ENCODE data around the gene ATP1A2.

Gene ATP1A2

GRCh38 chr1:160136926-160137200 is 21.3 kb downstream of the ATP1A2 start:
- Histone ChIP-seq H3K9me3 (ENCODE audit: control insufficient read depth, insufficient read depth, low read depth, low read length) (no peaks in the 10 kb centered on the region), H3K27ac (ENCODE audit: extremely low read depth, low read depth, low read length) (no peak overlapping the region), H3K4me1 (ENCODE audit: control insufficient read depth, insufficient read depth, low read length) (no peaks in the 10 kb centered on the region), H3K36me3 (ENCODE audit: control insufficient read depth in 2 of 2, insufficient read depth in 1 of 2, low read length in 2 of 2) (no peaks in the 10 kb centered on the region), H3K4me3 (ENCODE audit: low read depth, low read length) (no peak overlapping the region)
- CTCF ChIA-PET, result interaction anchor here (0.5 to 0.6 kb wide), 2 partner anchors 29 to 55 kb away, joined by 3 read pairs; no protein-coding TSS in a partner anchor
- POLR2A ChIA-PET, result no interaction called here
- TF ChIP-seq ZNF585B (tag by site-specific recombination; IDR thresholded peaks at IDR 0.05) (no peak), ZNF423 (tag by site-specific recombination; IDR thresholded peaks at IDR 0.05) (no peak), ZBTB17 (tag by site-specific recombination; IDR thresholded peaks at IDR 0.05) (no peak), ZNF362 (tag by site-specific recombination; IDR thresholded peaks at IDR 0.05) (no peak), ZNF639 (tag by site-specific recombination; IDR thresholded peaks at IDR 0.05) (no peak), ZNF157 (tag by site-specific recombination; IDR thresholded peaks at IDR 0.05) (no peak), ZEB2 (tag by site-specific recombination; IDR thresholded peaks at IDR 0.05) (no peak), SCRT2 (tag by site-specific recombination; IDR thresholded peaks at IDR 0.05) (no peak)

GRCh38 chr1:160137216-160137862 is 21.8 kb downstream of the ATP1A2 start:
- ChIA-PET POLR2A (no interaction called here), CTCF (interaction anchor here (0.6 to 0.9 kb wide), 3 partner anchors 12 to 797 kb away, joined by 3 to 4 read pairs (median 3); no protein-coding TSS in a partner anchor)
- H3K27ac ChIP-seq (ENCODE audit: extremely low read depth, low read depth, low read length), result no peak overlapping the region
- no peak for TF ChIP-seq ZNF266 (tag by site-specific recombination; IDR thresholded peaks at IDR 0.05; ENCODE audit: low read depth)
- TF ChIP-seq ZNF221 (tag by site-specific recombination; IDR thresholded peaks at IDR 0.05; ENCODE audit: borderline replicate concordance), result no peak
- no peak for TF ChIP-seq EGR2 (tag by site-specific recombination; IDR thresholded peaks at IDR 0.05; ENCODE audit: low read depth)
- TF ChIP-seq ZNF280C (tag by site-specific recombination; IDR thresholded peaks at IDR 0.05), result no peak
- no peak for TF ChIP-seq ZNF529 (tag by site-specific recombination; IDR thresholded peaks at IDR 0.05; ENCODE audit: insufficient replicate concordance)
- no peak for TF ChIP-seq ZNF626 (tag by site-specific recombination; IDR thresholded peaks at IDR 0.05)
- TF ChIP-seq ZNF354C (tag by site-specific recombination; IDR thresholded peaks at IDR 0.05; ENCODE audit: borderline replicate concordance, low read depth), result no peak
- H3K9me3 ChIP-seq (ENCODE audit: control insufficient read depth, insufficient read depth, low read depth, low read length), result no peaks in the 10 kb centered on the region
- H3K4me3 ChIP-seq (ENCODE audit: low read depth, low read length), result no peak overlapping the region
- H3K4me1 ChIP-seq (ENCODE audit: control insufficient read depth, insufficient read depth, low read length), result no peaks in the 10 kb centered on the region
- H3K36me3 ChIP-seq (ENCODE audit: control insufficient read depth in 2 of 2, insufficient read depth in 1 of 2, low read length in 2 of 2), result no peaks in the 10 kb centered on the region

GRCh38 chr1:160139840-160140239 is 24.3 kb downstream of the ATP1A2 start:
- TF ChIP-seq ZNF654 (tag by site-specific recombination; IDR thresholded peaks at IDR 0.05; ENCODE audit: low read depth), result no peak
- no peak for TF ChIP-seq ZNF624 (tag by site-specific recombination; IDR thresholded peaks at IDR 0.05)
- TF ChIP-seq ZNF350 (tag by site-specific recombination; IDR thresholded peaks at IDR 0.05), result no peak
- no peak for TF ChIP-seq ZNF324 (tag by site-specific recombination; IDR thresholded peaks at IDR 0.05)
- TF ChIP-seq ZNF692 (tag by site-specific recombination; IDR thresholded peaks at IDR 0.05), result no peak
- TF ChIP-seq ZXDB (tag by site-specific recombination; IDR thresholded peaks at IDR 0.05), result no peak
- TF ChIP-seq ZNF48 (tag by site-specific recombination; IDR thresholded peaks at IDR 0.05), result no peak
- no peak for TF ChIP-seq ZNF214 (tag by site-specific recombination; IDR thresholded peaks at IDR 0.05; ENCODE audit: borderline replicate concordance)
- no peak for TF ChIP-seq ZNF521 (tag by site-specific recombination; IDR thresholded peaks at IDR 0.05)
- no peak for TF ChIP-seq ZNF19 (tag by site-specific recombination; IDR thresholded peaks at IDR 0.05; ENCODE audit: low read depth)
- CTCF ChIA-PET, result no interaction called here
- Histone ChIP-seq H3K9me3 (ENCODE audit: control insufficient read depth, insufficient read depth, low read depth, low read length) (no peaks in the 10 kb centered on the region), H3K4me3 (ENCODE audit: low read depth, low read length) (no peak overlapping the region), H3K27ac (ENCODE audit: extremely low read depth, low read depth, low read length) (no peak overlapping the region), H3K4me1 (ENCODE audit: control insufficient read depth, insufficient read depth, low read length) (no peaks in the 10 kb centered on the region), H3K36me3 (ENCODE audit: control insufficient read depth in 2 of 2, insufficient read depth in 1 of 2, low read length in 2 of 2) (no peaks in the 10 kb centered on the region)
- POLR2A ChIA-PET, result no interaction called here

Data from HEK293 (cell line).